Measurements from ENCODE around the gene GALR2.
"Not testable (repeated sequence)": the region's sequence is repeated elsewhere in the genome, so short reads cannot be mapped to it uniquely, and the experiment has no call there.

Gene GALR2

DNA sequence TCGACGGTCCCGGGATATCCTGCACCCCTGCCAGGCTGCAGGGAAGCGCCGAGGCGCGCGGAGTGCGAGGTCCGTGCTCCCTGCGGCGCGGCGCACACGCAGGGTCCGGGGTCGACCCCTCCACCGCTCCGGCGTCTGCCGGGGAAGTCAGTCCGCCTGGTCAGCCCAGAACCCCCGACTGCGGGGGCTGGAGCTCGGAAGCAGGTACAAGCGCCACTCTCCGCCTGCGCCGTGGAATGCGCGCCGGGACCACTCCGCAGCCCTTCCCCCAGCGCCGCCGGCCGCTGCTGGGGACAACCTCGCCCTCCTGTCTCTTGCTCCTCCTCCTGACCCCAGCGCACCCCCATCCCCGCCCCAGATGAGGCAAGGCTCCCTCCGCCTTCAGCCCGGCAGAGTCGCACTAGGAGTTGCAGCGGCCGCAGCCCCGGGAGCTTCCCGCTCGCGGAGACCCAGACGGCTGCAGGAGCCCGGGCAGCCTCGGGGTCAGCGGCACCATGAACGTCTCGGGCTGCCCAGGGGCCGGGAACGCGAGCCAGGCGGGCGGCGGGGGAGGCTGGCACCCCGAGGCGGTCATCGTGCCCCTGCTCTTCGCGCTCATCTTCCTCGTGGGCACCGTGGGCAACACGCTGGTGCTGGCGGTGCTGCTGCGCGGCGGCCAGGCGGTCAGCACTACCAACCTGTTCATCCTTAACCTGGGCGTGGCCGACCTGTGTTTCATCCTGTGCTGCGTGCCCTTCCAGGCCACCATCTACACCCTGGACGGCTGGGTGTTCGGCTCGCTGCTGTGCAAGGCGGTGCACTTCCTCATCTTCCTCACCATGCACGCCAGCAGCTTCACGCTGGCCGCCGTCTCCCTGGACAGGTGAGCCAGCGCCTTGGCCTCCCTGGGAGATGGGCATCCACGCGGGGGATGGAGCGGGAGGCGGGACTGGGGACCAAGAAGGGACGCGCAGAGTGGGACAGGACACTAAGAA, at the start of gene GALR2:
Gene GALR2 (plus strand): TSS at position 392 of the 974 bp plus-strand sequence. CDS start 103 bp downstream, at position 495.
- DNase-seq = no peak

DNA sequence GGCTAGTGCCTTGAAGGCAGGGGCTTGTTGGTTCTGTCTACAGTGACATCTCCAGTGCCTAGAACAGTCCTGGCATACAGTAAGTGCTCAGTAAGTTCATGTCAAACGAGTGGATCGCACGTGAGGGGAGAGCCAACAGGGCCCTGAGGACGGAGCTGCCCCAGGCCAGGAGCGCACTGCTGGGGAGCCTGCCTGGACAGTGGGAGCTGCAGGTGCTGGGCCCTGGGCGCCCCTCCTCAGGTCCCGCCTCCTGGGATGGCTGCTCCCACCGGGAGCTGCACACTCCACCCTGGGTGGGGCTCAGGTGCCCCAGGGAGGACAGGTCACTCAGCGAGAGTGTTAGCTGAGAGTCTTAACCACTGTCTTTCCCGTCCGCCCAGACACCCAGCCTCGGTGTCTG, 49.3 kb upstream of the GALR2 start:
- DNase-seq = no peak

- DNase-seq = no peak
Measured at GRCh38 chr17:76026714-76027158, 47.8 kb upstream of the GALR2 start.

GRCh38 chr17:76027159-76027839, 47.3 kb upstream of the GALR2 start, which contains the start of gene EVPL:
EVPL (minus strand) TSS chr17:76027306; CDS start chr17:76027198, 108 bp downstream.
- DNase-seq = no peak

- DNase-seq = no peak
Measured at GRCh38 chr17:76032073-76032779, 42.4 kb upstream of the GALR2 start.

- no peak for DNase-seq
Measured at GRCh38 chr17:76032780-76033108, 41.8 kb upstream of the GALR2 start.

DNA sequence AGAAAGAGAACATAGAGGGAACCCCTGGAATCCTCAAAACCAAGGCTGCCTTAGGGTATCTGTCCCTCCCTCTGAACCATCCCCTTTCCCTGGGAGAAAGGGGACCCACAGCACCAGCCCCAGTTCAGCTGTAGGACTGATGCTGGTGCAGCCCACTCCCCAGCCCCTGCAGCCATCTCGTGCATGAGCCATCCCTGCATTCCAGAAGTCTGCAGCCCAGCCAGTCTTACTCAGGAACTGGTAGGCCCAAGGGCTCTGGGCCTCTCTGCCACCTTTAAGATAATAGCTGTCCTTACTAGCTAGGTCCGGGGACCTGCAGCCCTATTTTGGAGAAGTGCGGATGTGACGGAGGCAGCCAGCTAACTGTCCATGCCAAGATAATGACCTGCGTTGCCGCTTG, 41.4 kb upstream of the GALR2 start:
- DNase-seq = no peak

GRCh38 chr17:76034428-76035350, 39.9 kb upstream of the GALR2 start:
- DNase-seq = peak; percentile 23

DNA sequence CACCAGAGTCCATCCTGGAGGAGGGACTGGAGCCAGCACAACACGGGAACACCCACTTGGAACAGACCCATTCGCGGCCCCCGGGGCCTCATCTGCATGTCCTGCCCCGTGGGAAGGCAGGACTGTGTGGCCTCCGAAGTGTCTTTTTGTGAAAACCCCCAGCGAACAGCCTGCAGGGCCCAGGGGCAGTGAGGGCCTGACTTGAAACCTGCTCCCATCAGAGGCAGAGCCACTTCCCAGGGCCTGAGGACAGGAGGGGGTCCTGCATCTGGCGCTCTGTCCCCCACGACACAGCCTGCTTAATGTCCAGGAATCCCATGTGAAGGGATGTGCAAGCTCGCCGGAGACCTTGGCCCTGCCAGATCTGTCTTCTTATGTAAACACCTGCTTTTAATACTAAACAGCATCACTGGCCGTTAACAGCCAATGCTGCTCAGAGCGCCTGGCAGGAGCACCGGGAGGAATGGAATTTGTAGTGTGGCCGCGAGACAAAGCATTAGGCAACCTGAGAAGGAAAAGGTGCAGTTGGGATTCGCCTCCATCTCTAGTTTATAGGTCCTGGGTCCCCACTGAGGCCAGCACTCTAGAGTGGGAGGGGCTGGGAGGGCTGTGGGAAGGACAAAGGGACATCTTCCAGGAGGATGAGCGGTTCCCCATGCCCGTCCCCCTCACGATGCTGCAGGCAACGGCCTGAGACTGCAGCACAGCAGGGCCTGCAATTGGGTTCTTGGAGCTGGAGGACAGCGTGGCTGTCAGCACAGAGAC, 37.9 kb upstream of the GALR2 start:
- no peak for DNase-seq

DNA sequence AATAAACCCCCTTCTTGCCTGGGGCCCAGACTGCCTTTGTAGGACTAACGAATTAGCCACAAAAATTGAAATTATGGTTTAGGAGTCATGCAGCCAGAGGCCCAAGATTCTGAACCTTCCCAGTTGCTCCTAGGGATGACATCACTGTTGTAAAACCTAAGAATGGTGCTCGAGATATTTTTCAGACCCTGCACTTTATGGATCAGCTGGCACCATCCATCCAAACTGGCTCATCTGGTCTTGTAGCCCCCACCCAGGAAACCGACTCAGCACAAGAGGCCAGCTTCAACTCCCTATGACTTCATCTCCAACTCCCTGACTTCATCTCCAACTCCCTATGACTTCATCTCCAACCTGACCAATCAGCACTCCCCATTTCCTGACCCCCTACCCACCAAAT, 36.5 kb upstream of the GALR2 start:
- peak; percentile 21 for DNase-seq

DNA sequence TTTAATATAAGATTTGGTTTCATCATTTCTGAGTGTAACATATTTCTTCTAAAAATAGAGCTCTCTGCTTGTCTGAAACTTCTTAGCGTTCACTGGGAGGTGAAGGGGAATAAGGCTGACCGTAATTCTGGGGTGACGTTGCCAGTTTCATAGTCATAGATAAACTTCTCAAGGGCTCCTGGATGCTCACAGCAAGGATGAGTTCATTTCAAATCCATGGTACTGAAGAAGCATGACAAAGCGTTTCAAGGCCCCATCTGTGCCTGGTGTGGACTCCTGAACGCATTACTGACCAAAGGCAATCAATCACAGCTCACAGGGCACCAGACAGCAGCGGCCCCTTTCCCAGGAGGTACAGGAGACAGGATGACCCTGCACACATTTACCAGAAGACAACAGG, 35.5 kb upstream of the GALR2 start:
- peak; percentile 11 for DNase-seq

- DNase-seq = no peak
Measured at GRCh38 chr17:76040376-76040775, 34.2 kb upstream of the GALR2 start.

DNA sequence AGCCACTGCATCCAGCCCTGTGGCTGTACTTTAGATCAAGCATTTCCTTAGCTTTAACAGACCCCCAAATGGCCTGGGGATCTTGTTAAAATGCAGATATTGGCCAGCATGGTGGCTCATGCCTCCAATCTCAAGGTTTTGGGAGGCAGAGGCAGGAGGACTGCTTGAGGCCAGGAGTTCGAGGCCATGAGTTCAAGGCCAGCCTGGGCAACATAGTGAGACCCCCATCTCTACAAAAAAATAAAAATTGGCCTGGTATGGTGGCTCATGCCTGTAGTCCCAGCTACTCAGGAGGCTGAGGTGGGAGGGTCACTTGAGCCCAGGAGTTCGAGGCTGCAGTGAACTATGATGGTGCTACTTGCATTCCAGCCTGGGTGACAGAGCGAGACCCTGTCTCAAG, 31.7 kb upstream of the GALR2 start:
- not testable (repeated sequence) for DNase-seq

GRCh38 chr17:76044475-76045007, 30.0 kb upstream of the GALR2 start:
- not testable (repeated sequence) for DNase-seq

- no peak for DNase-seq
Measured at GRCh38 chr17:76046064-76046463, 28.5 kb upstream of the GALR2 start.

- DNase-seq = no peak
Measured at GRCh38 chr17:76048025-76048605, 26.5 kb upstream of the GALR2 start.

DNA sequence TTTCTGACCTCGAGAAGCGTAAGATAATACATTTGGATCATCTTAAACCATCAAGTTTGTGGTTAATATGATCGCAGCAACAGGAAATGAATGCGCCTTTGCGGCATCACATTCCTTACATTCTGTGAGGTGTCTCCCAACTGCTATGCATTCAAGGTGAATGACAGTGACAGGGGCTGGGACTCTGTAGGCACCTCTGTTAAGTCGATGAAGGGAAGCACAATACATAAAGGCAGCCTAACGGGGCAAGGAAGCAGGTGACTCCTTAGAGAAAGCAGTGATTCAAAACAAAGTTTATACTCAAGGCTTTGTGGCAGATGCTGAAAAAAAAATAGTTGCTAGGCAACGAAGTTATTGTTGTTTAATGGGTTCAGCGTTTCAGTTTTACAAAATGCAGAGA, 25.9 kb upstream of the GALR2 start:
- peak; percentile 69 for DNase-seq

GRCh38 chr17:76049239-76049638, 25.3 kb upstream of the GALR2 start:
- DNase-seq = no peak

DNA sequence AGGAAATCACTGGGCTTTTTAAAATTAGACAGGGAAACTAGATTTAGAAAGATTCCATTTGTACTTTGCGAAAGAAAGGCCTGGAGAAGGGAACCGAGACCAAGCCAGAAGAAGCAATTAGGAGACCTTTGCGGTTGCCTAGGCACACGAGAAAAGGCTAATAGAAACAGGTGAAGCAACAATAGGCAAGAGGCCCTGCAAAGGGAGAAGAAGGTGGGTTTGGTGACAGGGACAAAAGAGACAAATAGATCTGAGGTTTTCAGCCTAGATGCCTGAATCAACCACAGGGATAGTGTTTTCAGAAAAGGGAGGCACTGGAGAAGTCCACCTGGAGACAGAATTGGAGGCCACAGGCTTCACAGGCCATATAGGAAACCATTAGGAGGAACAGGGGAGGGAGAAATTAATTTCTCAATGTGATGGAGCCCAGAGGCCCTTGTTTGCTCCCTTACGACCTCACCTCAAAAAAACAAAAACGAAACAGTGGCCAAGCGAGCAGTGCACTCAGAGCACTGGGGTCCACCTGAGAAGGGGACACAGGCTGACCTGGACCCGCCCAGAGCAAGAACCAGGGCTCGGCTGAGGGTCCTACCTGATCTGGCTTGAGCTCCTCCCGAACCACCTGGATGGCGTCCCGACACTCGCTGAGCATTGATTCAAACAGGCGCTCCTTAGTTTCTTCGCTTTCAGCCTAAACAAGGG, 24.6 kb upstream of the GALR2 start:
- DNase-seq = no peak
